ENCODE data around the gene RAB3B.

RAB3B gene

DNA sequence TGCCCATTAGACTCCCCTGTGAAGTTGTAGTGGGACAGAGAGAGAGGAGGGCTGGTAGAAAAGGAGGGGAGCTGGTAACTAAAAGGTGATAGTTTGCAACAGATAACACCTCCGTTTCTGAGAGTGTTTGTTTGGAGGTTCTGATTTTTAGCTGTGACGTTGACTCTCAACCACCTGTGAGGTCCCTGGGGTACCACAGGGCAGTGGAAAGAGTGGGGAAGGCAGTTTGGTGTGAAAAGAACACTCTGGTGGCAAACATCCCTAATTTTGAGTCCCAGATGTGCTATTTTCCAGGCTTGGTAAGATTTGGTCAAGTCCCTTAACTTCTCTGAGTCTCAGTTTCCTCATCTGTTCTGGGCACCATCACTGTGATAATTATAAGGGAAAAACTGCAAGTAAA lies 29.3 kb downstream of the RAB3B start:
- no peaks in the 10 kb centered on the region for H3K9me3 Mint-ChIP-seq
- H3K4me3 Mint-ChIP-seq = no peak overlapping the region
- no peak overlapping the region for H3K27ac Mint-ChIP-seq
- TF ChIP-seq, protein P1, sequence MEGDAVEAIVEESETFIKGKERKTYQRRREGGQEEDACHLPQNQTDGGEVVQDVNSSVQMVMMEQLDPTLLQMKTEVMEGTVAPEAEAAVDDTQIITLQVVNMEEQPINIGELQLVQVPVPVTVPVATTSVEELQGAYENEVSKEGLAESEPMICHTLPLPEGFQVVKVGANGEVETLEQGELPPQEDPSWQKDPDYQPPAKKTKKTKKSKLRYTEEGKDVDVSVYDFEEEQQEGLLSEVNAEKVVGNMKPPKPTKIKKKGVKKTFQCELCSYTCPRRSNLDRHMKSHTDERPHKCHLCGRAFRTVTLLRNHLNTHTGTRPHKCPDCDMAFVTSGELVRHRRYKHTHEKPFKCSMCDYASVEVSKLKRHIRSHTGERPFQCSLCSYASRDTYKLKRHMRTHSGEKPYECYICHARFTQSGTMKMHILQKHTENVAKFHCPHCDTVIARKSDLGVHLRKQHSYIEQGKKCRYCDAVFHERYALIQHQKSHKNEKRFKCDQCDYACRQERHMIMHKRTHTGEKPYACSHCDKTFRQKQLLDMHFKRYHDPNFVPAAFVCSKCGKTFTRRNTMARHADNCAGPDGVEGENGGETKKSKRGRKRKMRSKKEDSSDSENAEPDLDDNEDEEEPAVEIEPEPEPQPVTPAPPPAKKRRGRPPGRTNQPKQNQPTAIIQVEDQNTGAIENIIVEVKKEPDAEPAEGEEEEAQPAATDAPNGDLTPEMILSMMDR (IDR thresholded peaks at IDR 0.05) = no peak
- no peaks in the 10 kb centered on the region for H3K27me3 Mint-ChIP-seq (ENCODE audit: low read depth, poor library complexity)
- no peaks in the 10 kb centered on the region for H3K36me3 Mint-ChIP-seq (ENCODE audit: low read depth)
- H3K4me1 Mint-ChIP-seq = peaks cover 43% of the 10 kb centered on the region
- DNase-seq = no peak

DNA sequence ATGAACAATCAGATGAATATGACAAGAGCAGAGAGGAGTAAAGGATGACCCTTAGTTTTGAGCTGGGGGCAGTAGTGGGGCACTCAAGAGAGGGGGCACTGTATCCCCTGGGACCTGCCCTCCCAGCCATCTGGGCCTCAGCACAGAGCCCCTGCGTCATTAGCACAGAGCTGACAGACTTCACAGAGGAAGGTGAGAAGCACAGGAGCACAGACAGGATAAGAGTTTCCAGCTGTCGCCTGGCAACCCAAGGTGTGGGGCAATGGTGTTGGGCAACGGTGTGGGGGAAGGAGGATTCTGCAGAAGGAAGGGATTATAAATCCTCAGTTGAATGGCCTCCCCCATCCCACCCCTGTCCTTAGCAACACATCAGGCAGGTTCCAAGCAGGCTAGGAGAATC lies 30.2 kb downstream of the RAB3B start:
- peak; percentile 9 for DNase-seq
- Mint-ChIP-seq H3K4me1 (peaks cover 51% of the 10 kb centered on the region), H3K27me3 (ENCODE audit: low read depth, poor library complexity) (no peaks in the 10 kb centered on the region), H3K4me3 (peak overlapping the region; percentile 21), H3K9me3 (no peaks in the 10 kb centered on the region), H3K36me3 (ENCODE audit: low read depth) (no peaks in the 10 kb centered on the region), H3K27ac (peak overlapping the region; percentile 74)
- TF ChIP-seq, protein P1 (IDR thresholded peaks at IDR 0.05) = no peak

DNA sequence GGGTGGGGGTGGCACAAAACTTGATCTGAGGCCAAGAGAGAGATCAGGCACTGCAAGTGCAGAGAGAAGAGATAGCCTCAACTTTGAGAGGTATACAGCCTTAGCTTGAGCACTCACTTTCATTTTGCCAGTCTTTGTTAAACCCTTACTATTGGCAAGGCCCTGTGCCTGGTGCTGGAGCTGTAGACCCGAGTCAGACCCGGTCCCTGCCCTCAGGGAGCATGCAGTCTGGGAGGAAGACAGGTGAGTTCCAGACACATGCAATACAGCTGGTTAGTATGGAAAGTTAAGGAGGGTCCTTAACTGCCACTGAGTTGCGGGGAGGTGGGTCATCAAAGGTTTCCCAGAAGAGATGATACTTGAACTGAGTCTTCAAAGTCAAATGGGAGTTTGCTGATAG lies 31.7 kb downstream of the RAB3B start:
- DNase-seq = no peak
- TF ChIP-seq, protein P1 (IDR thresholded peaks at IDR 0.05) = no peak
- Mint-ChIP-seq H3K4me1 (peaks cover 60% of the 10 kb centered on the region), H3K36me3 (ENCODE audit: low read depth) (no peaks in the 10 kb centered on the region), H3K4me3 (no peak overlapping the region), H3K27me3 (ENCODE audit: low read depth, poor library complexity) (no peaks in the 10 kb centered on the region), H3K9me3 (no peaks in the 10 kb centered on the region), H3K27ac (no peak overlapping the region)

DNA sequence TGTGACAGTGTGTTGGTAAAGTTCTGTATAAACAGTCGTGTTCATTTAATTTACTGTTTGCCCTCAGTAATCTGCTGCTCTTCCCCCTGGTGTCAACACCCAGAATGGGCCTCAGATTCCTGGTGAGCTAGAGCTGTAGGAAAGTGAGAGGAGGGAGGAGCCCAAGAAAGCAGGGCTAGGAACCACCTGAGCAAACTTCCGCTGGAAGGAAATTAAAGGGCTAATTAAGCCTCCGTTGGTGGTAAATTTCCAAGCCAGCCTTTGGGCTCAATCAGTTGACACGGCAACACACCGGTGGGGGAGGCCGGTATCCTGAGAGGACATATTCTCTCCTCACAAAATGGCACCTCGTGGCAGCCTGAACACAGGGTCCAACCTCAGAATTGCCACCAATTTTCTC lies 32.9 kb downstream of the RAB3B start:
- H3K4me1 Mint-ChIP-seq = peaks cover 60% of the 10 kb centered on the region

DNA sequence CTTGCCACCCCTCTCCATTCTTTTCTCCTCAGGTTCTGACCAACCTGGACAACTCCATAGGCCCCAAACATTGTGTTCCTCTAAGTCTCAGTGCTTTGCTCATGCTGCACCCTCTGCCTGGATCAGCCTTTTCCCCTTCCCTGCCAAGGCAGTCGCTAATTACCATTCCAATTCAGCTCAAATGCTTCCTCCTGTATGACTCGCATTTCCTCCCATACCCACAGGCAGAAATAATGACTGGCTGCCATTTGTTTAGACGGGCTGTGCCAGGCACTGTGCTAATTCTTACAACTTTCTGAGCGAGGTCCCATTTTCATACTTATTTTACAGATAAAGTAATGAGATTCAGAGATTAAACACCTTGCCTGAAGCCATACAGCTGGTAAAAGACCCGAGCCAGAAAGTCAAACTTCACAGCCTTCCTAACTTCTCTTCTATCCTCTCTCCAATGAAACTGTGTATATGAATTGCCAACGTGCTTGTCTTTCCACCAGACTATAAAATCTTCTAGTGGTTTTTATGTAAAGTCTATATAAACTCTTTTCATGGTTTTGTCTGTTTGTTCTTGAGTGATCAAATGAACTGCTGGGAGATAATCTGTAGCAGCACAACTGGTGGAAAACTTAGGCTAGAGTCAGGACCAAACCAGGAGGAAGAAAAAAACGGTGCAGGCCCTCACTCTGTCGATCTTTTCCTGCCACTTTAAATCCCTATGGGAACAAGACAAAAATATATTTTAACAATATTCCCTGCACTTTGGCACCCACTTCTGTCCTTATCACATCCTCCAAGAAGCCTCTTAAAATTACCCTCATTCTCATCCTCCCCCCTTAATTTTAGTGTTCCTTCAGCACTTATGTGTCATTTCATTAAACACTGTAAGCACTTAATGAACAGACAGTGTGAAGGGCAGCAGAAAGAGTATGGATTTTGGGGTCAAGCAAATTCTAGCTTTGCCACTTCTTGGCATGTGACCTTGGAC lies 33.7 kb downstream of the RAB3B start:
- Mint-ChIP-seq H3K9me3 (no peaks in the 10 kb centered on the region), H3K27ac (no peak overlapping the region), H3K36me3 (ENCODE audit: low read depth) (no peaks in the 10 kb centered on the region), H3K4me1 (peaks cover 60% of the 10 kb centered on the region), H3K4me3 (no peak overlapping the region), H3K27me3 (ENCODE audit: low read depth, poor library complexity) (peaks cover 4% of the 10 kb centered on the region)
- TF ChIP-seq, protein P1 (IDR thresholded peaks at IDR 0.05) = no peak
- DNase-seq = no peak

More for the DNA sequence above, 32.9 kb downstream of the RAB3B start:
- H3K36me3 Mint-ChIP-seq (ENCODE audit: low read depth) = no peaks in the 10 kb centered on the region
- H3K4me3 Mint-ChIP-seq = no peak overlapping the region
- H3K9me3 Mint-ChIP-seq = no peaks in the 10 kb centered on the region
- TF ChIP-seq, protein P1 (IDR thresholded peaks at IDR 0.05) = no peak
- H3K27me3 Mint-ChIP-seq (ENCODE audit: low read depth, poor library complexity) = peaks cover 4% of the 10 kb centered on the region
- H3K27ac Mint-ChIP-seq = peak overlapping the region; percentile 25
- DNase-seq = no peak
